Left hindlimb (tissue), 1 donor: ENCODE data around the gene USP3.
"Not testable (repeated sequence)": the region's sequence is repeated elsewhere in the genome, so short reads cannot be mapped to it uniquely, and the experiment has no call there.

Experiments
- DNase-seq: peaks from one replicate; pipeline ENCODE4 v3.0.0-alpha.2; 2018

Gene USP3

GRCh38 chr15:63513728-63514127 lies 9.3 kb downstream of the USP3 start:
- DNase-seq = no peak

- no peak for DNase-seq
Measured at GRCh38 chr15:63514531-63514943, 10.1 kb downstream of the USP3 start.

GRCh38 chr15:63517202-63517601 lies 12.8 kb downstream of the USP3 start:
- DNase-seq = no peak

- DNase-seq = no peak
Measured at GRCh38 chr15:63517628-63518027, 13.2 kb downstream of the USP3 start.

GRCh38 chr15:63519041-63519440 lies 14.6 kb downstream of the USP3 start:
- no peak for DNase-seq

GRCh38 chr15:63519548-63520178 lies 15.3 kb downstream of the USP3 start:
- DNase-seq = no peak

- DNase-seq = not testable (repeated sequence)
Measured at GRCh38 chr15:63520462-63520861, 16.1 kb downstream of the USP3 start.

- DNase-seq = peak; percentile 52
Measured at GRCh38 chr15:63522225-63522578, 17.8 kb downstream of the USP3 start.

GRCh38 chr15:63523306-63523990 lies 19.1 kb downstream of the USP3 start:
- DNase-seq = no peak

GRCh38 chr15:63524316-63525015 lies 20.1 kb downstream of the USP3 start:
- no peak for DNase-seq

GRCh38 chr15:63526401-63526800 lies 22.0 kb downstream of the USP3 start:
- no peak for DNase-seq

GRCh38 chr15:63528138-63528659 lies 23.8 kb downstream of the USP3 start:
- no peak for DNase-seq

GRCh38 chr15:63530235-63530634 lies 25.8 kb downstream of the USP3 start:
- no peak for DNase-seq

GRCh38 chr15:63530752-63531299 lies 26.4 kb downstream of the USP3 start:
- DNase-seq = no peak

- DNase-seq = no peak
Measured at GRCh38 chr15:63531586-63531985, 27.2 kb downstream of the USP3 start.

GRCh38 chr15:63532307-63532744 lies 27.9 kb downstream of the USP3 start:
- no peak for DNase-seq

GRCh38 chr15:63534888-63535287 lies 30.5 kb downstream of the USP3 start:
- not testable (repeated sequence) for DNase-seq

GRCh38 chr15:63535689-63536088 lies 31.3 kb downstream of the USP3 start:
- DNase-seq = no peak

GRCh38 chr15:63538876-63539275 lies 34.5 kb downstream of the USP3 start:
- no peak for DNase-seq

GRCh38 chr15:63539521-63539920 lies 35.1 kb downstream of the USP3 start:
- no peak for DNase-seq

GRCh38 chr15:63539998-63540397 lies 35.6 kb downstream of the USP3 start:
- no peak for DNase-seq

- no peak for DNase-seq
Measured at GRCh38 chr15:63540449-63540848, 36.1 kb downstream of the USP3 start.

- DNase-seq = no peak
Measured at GRCh38 chr15:63544258-63545026, 40.0 kb downstream of the USP3 start.
